NCI-H69 (cell line): ENCODE measurements around the gene HADHB.

ENCODE experiments used
- DNase-seq: peaks from one replicate; lab custom pipeline; 2025; lab: John Stamatoyannopoulos, UW

The HADHB gene

DNA sequence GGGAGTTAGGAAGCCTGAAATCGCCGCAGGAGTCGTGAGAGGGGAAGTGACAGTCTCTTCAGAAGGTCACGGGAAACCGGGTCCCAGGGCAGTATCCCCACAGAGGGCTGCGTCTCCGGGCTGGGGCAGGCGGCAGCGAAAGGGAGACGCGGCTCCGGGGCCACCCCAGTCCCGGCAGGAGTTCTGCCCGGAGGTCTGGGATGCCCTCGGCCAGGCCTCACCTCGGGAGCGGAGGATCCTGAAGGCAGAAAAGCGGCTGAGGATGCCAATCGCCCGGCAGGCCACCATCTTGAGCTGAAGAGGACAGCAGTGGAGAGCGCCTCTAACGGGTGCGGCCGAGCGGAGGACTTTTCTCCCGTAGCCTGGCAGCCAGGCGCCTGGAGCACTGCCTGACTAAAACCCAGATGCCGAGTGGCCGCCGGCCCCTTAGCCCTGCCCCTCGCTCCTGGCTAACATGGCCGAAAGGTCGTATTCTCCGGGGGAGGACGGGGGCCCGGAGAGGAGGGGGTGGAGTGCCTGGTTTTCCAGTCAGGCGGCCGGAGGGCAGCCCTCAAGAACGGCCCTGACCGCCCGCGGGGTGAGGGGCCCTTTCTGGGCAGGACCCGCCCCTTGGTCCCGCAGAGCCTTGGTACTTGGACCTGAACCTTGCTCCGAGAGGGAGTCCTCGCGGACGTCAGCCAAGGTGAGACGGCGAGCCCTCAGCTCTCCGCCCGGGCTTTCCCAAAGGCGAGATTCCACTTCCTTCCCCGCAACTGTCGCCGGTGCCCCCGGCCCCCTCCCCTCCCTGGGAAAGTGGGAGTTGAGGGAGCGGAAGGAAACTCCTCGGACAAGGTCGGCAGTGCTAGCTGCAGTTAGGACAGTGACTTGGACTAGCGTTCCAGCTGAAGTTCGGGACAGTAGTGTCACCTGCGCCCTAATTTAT lies at the start of gene HADHB, which contains the start of gene HADHA:
Gene HADHB, plus strand, starts transcription at position 631 of the 922 bp plus-strand sequence. CDS start 9,316 bp downstream, outside the sequence.
Gene HADHA, minus strand, starts transcription at position 324 of the 922 bp plus-strand sequence. Its CDS starts 36 bp downstream, at position 288.
- DNase-seq = peak; percentile 89

DNA sequence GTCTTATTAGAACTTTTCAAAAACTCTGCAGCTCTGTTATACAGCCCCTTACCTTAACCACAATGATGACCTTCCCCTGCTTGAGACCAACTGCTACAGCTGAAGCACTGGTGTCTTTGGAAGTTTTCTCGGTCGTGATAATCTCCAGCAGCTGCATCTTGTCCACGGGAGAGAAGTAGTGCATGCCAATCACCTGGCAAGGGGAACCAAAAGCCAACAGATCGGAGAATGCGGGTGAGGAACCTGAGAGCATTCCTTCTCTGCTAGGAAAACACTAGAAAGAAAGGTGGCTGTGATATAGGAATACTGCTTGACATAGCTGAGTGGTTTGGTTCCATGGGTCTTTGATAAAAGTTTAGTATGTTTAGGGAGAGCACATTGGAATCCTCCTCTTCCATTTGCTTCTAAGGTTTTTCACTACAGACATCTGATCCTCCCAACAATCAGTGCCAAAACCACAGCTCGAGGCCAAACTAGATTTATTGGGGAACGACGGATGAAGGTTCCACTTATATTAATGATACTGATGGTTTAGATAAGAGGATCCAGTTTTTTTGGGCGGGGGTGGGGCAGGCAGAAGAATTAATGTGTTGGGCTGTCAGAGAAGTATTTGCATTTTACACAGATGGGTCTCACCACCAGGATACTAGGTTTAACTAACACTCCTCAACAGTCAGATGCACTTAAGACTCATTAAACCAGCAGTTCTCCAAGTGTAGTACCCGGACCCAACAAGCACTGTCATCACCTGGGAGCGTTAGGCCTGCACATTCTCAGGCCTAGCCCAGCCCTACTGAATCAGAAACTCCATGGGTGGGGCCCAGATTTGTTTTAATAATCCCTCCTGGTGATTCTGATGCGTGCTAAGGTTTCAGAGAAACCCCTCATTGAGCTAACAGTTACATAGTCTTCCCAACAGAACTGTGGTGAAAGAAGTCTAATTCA lies 49.4 kb upstream of the HADHB start:
- DNase-seq = no peak

DNA sequence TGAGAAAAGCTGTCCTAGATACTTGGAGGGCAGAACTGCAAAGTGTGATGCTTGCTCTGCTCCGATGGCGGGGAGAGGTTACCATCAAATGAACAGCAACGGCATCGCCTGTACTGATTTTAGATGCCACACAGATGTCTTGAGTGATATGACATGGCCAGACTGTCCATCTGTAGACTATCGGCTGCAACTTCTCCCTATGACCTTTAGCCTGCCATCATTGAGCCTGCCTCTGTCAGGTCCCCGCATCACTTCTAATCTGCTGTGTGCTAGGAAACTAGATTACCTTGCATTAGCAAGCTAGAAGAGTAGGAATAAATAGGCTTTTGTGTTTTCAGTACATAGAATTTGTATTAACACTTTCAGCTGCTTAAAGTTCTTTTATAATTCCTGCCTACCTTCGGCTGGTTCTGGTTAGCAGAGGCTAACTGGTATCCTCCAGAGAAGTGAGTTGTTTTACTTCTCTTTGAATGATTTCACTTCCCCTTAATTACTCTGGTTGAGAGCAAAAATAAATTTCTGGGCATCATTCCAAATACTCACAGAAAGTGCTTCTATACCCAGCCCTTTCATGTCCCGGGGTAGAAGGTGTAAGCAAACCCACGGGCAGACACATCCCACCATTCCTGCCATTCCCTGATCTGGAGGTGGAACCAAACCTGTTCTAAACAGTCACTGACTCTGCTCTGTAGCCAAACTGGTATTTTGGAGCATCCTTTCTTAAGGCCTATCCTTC lies 47.9 kb upstream of the HADHB start:
- no peak for DNase-seq

DNA sequence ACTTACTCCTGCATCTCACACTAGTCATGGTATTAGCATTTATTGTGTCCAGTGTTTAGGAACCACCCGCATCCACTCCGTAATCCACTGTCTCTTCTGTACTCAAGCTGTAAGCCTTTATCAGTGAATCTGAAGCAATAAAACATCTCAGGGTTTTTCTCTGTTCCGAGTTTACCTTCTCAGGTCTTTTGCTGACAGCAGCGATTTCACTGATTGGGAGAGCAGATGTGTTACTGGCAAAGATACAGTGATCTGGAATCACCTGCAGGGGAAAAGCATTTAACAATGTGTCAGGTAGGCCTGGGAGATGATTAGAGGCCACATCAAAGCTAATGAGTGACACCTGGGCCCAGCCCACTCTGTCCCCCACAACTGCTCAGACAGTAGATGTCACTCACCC lies 47.2 kb upstream of the HADHB start:
- no peak for DNase-seq

DNA sequence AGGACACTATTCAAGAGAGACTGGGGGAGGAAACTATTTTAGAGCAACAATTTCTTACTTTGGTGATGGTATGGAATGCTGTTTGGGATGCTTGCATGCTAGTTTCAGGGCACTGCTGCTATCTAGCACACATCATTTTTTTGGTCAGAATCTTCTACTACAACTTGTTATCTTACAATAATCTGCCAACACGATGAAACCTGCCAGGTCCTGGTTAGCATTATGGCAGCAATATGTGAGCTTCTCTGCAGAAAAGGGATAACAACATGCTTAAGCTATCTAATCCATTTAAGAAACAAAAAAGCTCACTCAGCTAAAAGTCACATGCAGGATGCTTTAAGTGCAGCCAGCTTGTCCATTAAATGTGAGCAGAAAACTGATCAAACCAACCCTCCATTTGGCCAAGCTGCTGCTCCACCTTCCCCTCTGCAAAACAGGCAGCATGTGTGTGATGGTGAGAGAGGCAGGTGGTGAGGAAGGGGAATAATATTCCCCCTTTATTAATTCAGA lies 41.7 kb upstream of the HADHB start:
- no peak for DNase-seq

DNA sequence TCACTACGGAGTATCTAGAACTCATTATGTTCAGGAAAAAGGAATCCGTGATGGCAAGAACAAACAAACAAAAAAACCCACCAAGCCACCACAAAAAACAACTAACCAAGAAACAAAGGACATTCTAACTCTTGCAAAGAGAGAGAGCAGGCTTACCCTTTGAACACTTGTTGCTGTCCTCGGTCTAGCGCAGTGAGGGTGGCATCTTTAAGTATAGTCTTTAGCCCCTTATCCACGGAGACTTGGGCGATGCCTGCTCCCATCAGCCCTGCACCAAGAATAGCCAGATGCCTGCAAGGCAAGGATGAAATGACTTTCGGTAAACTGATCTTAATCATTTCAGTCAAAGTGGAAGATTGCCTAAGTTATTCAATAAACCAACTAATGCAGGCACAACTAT lies 40.8 kb upstream of the HADHB start:
- no peak for DNase-seq

DNA sequence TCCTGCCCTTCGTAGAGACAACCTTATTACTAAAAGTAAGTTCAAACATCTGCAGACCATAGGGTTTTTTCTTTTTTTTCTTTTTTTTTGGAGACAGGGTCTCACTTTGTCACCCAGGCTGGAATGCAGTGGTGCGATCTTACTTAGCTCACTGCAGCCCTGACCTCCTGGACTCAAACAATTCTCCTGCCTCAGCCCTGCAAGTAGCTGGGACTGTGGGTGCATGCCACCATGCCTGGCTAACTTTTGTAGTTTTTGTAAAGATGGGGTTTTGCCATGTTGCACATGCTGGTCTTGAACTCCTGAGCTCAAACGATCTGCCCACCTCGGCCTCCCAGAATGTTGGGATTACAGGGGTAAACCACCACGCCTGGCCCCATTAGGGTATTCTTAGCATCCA lies 32.7 kb upstream of the HADHB start:
- DNase-seq = no peak

DNA sequence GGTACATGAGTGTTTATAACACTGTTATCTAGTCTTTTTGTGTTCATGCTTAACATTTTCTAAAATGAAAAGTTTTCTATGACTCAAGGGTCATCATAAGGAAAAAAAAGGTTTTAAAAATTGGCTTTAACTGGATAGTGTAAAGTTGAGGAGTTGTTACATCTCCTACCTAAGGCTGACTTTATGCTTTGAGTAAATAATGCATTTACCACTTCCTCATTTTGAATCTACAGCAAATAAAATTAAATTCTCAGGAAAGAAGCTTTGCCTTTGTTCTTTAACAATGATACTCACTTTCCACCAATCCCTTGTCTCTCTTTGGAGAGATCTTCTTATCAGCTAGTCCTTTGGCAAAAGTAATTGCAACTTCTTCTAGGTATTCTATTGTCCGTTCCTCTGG lies 30.0 kb upstream of the HADHB start:
- no peak for DNase-seq

DNA sequence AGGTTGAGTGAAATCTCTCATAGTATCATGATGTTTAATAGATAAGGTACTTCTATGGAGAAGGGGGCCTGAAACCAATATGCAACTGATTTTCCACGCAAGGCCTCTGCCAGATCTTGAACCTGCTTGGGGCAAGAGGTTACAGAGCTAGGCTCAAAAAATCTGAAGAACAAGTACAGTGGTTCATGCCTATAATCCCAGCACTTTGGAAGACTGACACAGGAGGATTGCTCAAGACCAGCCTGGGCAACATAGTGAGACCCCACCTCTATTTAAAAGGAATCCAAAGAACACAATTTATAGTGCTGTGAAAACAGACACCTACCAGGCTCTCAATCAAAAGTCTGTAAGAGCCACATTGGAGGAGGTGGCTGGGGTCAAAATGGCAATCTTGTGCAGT lies 28.9 kb upstream of the HADHB start:
- no peak for DNase-seq

DNA sequence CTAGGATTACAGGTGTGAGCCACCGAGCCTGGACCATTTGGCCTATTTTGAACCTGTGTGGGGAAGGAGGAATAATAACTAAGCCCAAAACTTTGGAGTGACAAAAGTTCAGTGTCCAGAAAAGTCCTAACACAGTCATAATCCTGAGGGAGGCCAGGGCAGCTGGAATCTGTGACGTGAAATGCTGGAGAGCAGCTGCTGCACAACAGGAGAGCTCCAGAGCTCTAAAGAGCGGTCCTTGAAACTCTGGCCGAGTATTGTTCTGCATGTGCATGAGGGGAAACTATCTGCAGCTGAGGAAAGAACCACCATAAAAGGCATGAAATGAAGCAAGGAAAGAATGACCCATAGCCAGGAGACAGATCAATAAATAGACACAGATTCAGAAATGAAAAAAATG lies 28.2 kb upstream of the HADHB start:
- no peak for DNase-seq

DNA sequence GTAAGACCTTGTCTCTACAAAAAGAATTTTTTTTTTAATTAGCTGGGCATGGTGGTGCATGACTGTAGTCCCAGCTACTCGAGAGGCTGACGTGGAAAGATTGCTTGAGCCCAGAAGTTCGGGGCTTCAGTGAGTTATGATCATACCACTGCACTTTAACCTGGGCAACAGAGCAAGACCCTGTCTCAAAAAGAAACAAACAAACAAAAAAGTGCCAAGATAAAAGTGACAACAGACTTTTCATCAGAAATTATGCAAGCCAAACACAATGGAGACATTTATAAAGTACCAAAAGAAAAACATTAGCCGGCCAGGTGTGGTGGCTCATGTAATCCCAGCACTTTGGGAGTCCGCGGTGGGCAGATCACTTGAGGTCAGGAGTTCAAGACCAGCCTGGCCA lies 27.0 kb upstream of the HADHB start:
- no peak for DNase-seq

DNA sequence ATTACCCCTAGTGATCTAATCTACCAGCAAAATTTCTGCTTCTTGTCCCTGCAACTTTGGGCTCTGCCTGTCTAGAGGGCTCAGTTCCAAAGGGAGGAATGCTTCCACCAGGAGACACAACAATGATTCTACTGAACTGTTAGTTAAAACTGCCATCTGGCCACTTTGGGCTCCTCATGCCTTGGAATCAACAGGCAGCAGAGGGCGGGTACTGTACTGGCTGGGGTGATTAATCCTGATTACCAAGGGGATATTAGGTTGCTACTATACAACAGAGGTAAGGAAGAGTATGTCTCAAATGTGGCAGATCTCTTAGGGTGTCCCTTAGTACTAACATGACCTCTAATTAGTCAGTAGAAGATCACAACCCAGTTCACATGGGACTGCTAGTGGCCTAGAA lies 21.7 kb upstream of the HADHB start:
- no peak for DNase-seq

DNA sequence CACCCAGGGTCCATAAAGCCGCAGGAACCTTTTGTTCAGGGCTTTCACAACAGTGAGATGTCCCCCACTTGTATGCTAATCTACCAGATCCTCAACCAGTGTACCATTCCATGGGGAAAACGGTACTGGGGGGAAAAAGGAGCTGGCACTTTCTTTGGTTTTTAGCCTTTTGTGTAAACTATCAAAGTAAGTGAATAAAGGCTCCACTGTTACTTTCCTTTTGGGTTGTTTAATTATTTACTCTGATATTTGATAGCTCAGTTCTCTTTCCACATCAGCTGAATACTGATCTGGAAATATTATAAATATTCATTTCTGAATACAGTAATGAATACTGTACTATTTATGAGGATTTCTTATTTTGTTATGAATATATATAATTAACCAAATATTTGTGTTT lies 20.6 kb upstream of the HADHB start:
- no peak for DNase-seq

DNA sequence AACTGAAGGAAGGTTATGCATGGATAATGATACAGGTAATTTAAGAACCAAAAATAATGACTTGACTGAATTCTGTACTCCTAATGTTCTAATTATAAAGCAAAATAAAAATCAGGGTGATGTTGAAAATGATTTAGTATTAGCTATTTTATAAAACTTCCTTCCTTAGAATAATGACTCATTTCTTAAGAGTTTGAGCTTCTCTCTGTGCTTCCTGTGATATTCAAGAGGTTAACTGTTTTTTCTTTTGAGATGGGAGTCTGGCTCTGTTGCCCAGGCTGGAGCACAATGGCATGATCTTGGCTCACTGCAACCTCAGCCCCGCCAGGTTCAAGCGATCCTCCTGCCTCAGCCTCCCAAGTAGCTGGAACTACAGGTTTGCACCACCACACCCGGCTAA lies 15.1 kb upstream of the HADHB start:
- DNase-seq = no peak

DNA sequence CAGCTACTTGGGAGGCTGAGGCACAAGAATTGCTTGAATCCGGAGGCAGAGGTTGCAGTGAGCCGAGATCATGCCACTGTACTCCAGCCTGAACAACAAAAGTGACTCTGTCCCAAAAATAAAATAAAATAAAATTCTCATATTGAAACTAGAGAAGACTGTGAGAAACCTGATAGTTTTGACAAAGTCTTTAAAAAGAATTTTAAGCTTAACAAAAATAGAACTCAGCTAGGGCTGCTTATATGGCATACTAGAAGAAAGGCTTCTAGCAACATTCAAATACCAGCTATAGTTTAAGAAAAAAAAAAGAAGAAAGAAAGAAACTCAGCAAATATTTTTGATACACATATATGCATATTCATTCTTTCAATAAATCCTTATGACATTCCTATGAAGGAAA lies 13.9 kb upstream of the HADHB start:
- DNase-seq = no peak

DNA sequence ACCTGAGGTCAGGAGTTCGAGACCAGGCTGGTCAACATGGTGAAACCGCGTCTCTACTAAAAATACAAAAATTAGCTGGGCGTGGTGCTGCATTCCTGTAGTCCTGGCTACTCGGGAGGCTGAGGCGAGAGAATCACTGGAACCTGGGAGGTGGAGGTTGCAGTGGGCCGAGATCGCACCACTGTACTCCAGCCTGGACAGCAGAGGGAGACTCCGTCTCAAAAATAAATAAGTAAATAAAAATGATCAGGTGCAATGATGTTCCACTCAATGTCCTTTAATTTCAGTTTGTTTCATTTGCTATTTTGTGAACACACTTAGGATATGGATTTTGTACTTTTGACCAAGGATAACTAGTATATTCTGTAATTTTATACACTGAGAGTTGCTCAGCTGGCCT lies 9.7 kb upstream of the HADHB start:
- DNase-seq = no peak

DNA sequence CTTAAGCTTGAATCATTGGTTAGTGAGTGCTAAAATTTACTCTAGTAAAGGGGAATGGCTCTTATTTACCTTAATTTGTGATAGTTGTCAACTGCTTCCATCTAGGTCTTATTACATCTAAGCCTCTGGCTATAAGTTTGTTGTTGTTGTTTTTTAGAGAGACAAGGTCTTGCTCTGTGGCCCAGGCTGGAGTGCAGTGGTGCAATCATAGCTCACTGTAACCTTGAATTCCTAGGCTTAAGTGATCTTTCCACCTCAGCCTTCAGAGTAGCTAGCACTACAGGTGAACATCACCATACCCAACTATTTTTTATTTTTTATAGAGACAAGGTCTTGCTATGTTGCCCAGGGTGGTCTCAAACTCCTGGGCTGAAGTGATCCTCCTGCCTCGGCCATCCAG lies 6.9 kb upstream of the HADHB start:
- DNase-seq = no peak

DNA sequence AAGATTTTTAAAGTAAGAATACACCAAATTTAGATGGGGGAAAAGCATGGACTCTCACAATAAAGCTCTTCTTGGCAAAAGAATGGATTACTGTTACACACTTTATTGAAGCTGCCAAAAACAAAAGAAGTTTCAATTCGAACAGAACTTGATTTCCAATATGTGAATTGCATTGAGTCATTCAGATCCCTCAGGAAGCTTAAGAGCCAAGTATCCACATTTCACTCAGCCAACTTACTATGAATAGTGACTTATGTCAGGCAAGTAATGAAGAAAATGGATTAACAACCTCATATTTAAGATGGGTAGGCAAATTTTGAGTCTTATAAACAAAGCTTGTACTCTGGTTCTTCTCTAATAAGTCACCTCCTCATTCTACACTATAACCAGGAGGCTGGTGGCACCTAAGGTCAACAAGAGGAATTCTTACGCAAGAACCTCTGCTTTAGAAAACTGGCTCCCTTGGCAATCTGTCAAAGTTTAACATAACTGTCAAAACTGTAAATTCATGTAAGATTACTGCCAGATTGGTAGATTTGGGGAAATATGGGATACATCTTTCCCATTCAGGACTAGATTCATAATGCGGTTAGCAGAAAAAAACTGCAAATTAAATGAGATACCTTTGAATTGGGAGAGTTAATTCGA lies 6.3 kb upstream of the HADHB start:
- DNase-seq = no peak

DNA sequence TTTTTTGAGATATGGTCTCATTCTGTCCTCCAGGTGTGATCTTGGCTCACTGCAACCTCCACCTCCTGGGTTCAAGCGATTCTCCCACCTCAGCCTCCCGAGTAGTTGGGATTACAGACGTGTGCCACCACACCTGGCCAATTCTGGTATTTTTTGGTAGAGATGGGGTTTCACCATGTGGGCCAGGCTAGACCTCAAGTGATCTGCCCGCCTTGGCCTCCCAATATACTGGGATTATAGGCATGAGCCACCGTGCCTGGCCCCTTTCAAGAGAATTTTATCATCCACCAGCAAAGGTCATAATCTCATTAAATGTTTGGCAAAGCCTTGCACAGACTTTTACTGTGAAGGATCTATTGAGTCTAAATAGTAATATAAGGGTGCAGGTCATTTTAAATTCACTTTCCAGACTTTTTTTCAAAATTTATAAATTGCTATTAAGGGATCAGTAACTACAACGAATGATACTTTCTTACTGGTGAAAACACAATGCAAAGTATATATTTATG lies 2.8 kb upstream of the HADHB start:
- DNase-seq = peak; percentile 0

DNA sequence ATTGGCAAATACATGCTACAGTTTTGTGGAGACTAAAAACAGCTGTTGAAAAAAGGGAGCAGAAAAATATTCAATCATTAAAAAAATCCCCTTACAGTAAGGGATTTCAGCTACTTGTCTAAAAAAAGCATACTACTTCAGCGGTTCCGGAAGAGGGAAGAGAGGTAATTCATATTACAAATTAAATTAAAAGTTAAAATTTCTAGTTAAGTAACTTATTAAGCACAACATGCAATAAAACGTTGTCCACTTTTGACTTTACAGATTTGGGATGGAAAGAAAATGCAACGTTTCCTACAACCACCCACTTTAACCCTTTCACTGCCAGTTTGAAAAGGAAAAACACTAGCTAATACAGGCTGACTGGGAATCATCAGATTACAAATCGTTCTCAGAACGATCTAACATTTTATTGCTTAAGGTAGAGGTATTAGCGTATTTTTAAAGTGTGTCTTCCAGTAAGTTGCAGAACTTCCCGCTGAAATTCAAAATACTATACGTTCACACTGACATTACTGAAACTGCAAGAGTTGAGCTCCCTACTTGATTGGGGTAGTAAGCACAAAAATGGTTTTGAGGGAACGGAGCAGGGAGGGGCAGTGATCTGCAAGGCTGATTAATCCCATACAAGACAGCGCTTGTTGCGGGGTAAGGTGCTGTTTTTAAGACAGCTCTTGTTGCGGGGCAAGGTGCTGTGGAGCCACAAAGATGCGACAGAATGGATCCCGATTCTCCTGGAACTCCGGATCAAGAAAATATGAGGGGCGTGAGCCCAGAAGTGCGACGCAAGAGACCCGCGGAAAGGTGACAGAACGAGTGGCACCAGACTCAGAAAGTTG lies 1.1 kb upstream of the HADHB start:
- DNase-seq = peak; percentile 45
